GM21786 (cell line): Measurements from ENCODE around the gene ANKRD52.
"Not testable (repeated sequence)": the region's sequence is repeated elsewhere in the genome, so short reads cannot be mapped to it uniquely, and the experiment has no call there.

Experiments
- ATAC-seq: cut with Tn5 transposase; IDR thresholded peaks from one replicate; pipeline ENCODE4 v1.9.1; 2021; ENCODE audit not compliant: unreplicated experiment

ANKRD52 gene

GRCh38 chr12:56274299-56274698 is 16.1 kb upstream of the ANKRD52 start:
- ATAC-seq: no peak

GRCh38 chr12:56272468-56272867 is 14.3 kb upstream of the ANKRD52 start:
- not testable (repeated sequence) for ATAC-seq

- no peak for ATAC-seq
Measured at GRCh38 chr12:56271031-56271430, 12.8 kb upstream of the ANKRD52 start.

GRCh38 chr12:56267443-56268071 is 9.4 kb upstream of the ANKRD52 start:
- peak; percentile 7 for ATAC-seq

GRCh38 chr12:56266693-56267442 is 8.7 kb upstream of the ANKRD52 start, which contains the start of gene COQ10A:
COQ10A (plus strand) TSS chr12:56266942; CDS start chr12:56267119, 177 bp downstream.
- peak; percentile 78 for ATAC-seq

- ATAC-seq: not testable (repeated sequence)
Measured at GRCh38 chr12:56266068-56266692, 8.0 kb upstream of the ANKRD52 start.

- ATAC-seq: not testable (repeated sequence)
Measured at GRCh38 chr12:56262955-56263354, 4.8 kb upstream of the ANKRD52 start.

- ATAC-seq: no peak
Measured at GRCh38 chr12:56261503-56262232, 3.5 kb upstream of the ANKRD52 start.

- ATAC-seq: no peak
Measured at GRCh38 chr12:56260921-56261320, 2.7 kb upstream of the ANKRD52 start.

GRCh38 chr12:56260380-56260779 is 2.2 kb upstream of the ANKRD52 start:
- no peak for ATAC-seq

GRCh38 chr12:56258820-56259183 is 618 bp upstream of the ANKRD52 start:
- no peak for ATAC-seq

GRCh38 chr12:56257491-56258067 is 605 bp downstream of the ANKRD52 start:
- peak; percentile 15 for ATAC-seq

- no peak for ATAC-seq
Measured at GRCh38 chr12:56257071-56257470, 1.1 kb downstream of the ANKRD52 start.

- ATAC-seq: no peak
Measured at GRCh38 chr12:56256326-56256960, 1.7 kb downstream of the ANKRD52 start.

GRCh38 chr12:56255671-56256070 is 2.5 kb downstream of the ANKRD52 start:
- ATAC-seq: no peak

- ATAC-seq: no peak
Measured at GRCh38 chr12:56253091-56253490, 5.1 kb downstream of the ANKRD52 start.

- ATAC-seq: no peak
Measured at GRCh38 chr12:56252649-56253048, 5.5 kb downstream of the ANKRD52 start.

GRCh38 chr12:56248711-56249110 is 9.5 kb downstream of the ANKRD52 start:
- no peak for ATAC-seq

- ATAC-seq: no peak
Measured at GRCh38 chr12:56247923-56248322, 10.3 kb downstream of the ANKRD52 start.

GRCh38 chr12:56244494-56244893 is 13.7 kb downstream of the ANKRD52 start:
- ATAC-seq: no peak
